ENCODE data around the gene TGFB2. TPM values are rescaled to one million over a fixed set of nuclear protein-coding genes. Genes with fewer than 3 reads are reported as not detected.

The TGFB2 gene
- total RNA-seq, 1 experiment from 2014 or later = 2.5 TPM

GRCh38 chr1:218324226-218324580 is 20.9 kb upstream of the TGFB2 start:
- H3K36me3 Mint-ChIP-seq = peaks cover 25% of the 10 kb centered on the region
- CTCF ChIA-PET = no interaction called here
- TF ChIP-seq OVOL2 (CRISPR knock-in tag; IDR thresholded peaks at IDR 0.05; ENCODE audit: borderline replicate concordance) = no peak
- TF ChIP-seq SMAD3 (CRISPR knock-in tag; IDR thresholded peaks at IDR 0.05; ENCODE audit: borderline replicate concordance) = no peak
- TF ChIP-seq ZNF423 (CRISPR knock-in tag; IDR thresholded peaks at IDR 0.05) = no peak
- TF ChIP-seq ZNF219 (CRISPR knock-in tag; IDR thresholded peaks at IDR 0.05; ENCODE audit: borderline replicate concordance) = no peak
- TF ChIP-seq PRDM15 (CRISPR knock-in tag; IDR thresholded peaks at IDR 0.05) = no peak; the same call in 1 of the 2 replicates
- peaks cover 2% of the 10 kb centered on the region; the same call in 1 of the 2 replicates for H3K9me3 Mint-ChIP-seq
- no peak for DNase-seq (ENCODE audit: low spot score)
- no peak overlapping the region for H3K4me3 Mint-ChIP-seq
- no peak for ATAC-seq
- POLR2A ChIA-PET = no interaction called here
- no peaks in the 10 kb centered on the region for H3K4me1 Mint-ChIP-seq
- no peaks in the 10 kb centered on the region for H3K27me3 Mint-ChIP-seq (ENCODE audit: low read depth)
- no peak overlapping the region; the same call in 1 of the 2 replicates for H3K27ac Mint-ChIP-seq

DNA sequence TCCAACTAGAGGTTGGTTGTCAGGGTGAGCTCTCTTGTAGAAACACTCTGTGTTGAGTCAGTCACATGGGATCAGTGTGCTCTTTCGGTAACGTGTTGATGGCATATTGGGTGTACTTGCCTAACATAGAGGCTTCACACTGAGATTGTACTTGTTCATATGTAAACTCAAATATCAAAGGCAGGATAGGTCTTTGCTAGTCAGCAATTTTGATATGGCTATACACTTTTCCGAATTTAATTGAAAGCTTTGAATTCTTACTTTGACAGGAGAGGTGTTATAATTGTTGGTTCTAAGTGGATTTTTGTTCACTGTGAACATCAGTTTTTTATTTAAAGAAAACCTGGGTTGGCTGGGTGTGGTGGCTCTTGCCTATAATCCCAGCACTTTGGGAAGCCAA is 16.4 kb upstream of the TGFB2 start:
- ATAC-seq = no peak
- no peaks in the 10 kb centered on the region for H3K4me1 Mint-ChIP-seq
- no peak for DNase-seq (ENCODE audit: low spot score)
- ChIA-PET POLR2A (no interaction called here), CTCF (interaction anchor here (0.6 to 2.3 kb wide), 6 partner anchors 10 to 738 kb away, joined by 3 to 7 read pairs (median 4); no protein-coding TSS in a partner anchor)
- H3K4me3 Mint-ChIP-seq = no peak overlapping the region
- H3K9me3 Mint-ChIP-seq = no peaks in the 10 kb centered on the region
- peaks cover 28% of the 10 kb centered on the region for H3K36me3 Mint-ChIP-seq
- no peaks in the 10 kb centered on the region for H3K27me3 Mint-ChIP-seq (ENCODE audit: low read depth)
- peak overlapping the region; percentile 51; the same call in 1 of the 2 replicates for H3K27ac Mint-ChIP-seq
- TF ChIP-seq, protein P1, sequence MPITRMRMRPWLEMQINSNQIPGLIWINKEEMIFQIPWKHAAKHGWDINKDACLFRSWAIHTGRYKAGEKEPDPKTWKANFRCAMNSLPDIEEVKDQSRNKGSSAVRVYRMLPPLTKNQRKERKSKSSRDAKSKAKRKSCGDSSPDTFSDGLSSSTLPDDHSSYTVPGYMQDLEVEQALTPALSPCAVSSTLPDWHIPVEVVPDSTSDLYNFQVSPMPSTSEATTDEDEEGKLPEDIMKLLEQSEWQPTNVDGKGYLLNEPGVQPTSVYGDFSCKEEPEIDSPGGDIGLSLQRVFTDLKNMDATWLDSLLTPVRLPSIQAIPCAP (CRISPR knock-in tag; IDR thresholded peaks at IDR 0.05) = no peak
- TF ChIP-seq, protein P2, sequence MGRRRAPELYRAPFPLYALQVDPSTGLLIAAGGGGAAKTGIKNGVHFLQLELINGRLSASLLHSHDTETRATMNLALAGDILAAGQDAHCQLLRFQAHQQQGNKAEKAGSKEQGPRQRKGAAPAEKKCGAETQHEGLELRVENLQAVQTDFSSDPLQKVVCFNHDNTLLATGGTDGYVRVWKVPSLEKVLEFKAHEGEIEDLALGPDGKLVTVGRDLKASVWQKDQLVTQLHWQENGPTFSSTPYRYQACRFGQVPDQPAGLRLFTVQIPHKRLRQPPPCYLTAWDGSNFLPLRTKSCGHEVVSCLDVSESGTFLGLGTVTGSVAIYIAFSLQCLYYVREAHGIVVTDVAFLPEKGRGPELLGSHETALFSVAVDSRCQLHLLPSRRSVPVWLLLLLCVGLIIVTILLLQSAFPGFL (CRISPR knock-in tag; IDR thresholded peaks at IDR 0.05; ENCODE audit: borderline replicate concordance) = no peak
- TF ChIP-seq ZNF317 (CRISPR knock-in tag; IDR thresholded peaks at IDR 0.05; ENCODE audit: borderline replicate concordance, low read depth) = no peak
- no peak for TF ChIP-seq SP1 (CRISPR knock-in tag; conservative IDR thresholded peaks at IDR 0.05)
- TF ChIP-seq HMGA2 (CRISPR knock-in tag; IDR thresholded peaks at IDR 0.05) = no peak
- TF ChIP-seq NFYB (CRISPR knock-in tag; conservative IDR thresholded peaks at IDR 0.05; ENCODE audit: low read depth) = no peak
- TF ChIP-seq ZNF532 (CRISPR knock-in tag; IDR thresholded peaks at IDR 0.05; ENCODE audit: borderline replicate concordance) = no peak
- no peak for TF ChIP-seq FOXJ3 (CRISPR knock-in tag; IDR thresholded peaks at IDR 0.05; ENCODE audit: borderline replicate concordance)
- TF ChIP-seq NFE2L1 (CRISPR knock-in tag; IDR thresholded peaks at IDR 0.05) = no peak
- no peak for TF ChIP-seq ETV6 (CRISPR knock-in tag; IDR thresholded peaks at IDR 0.05)
- no peak for TF ChIP-seq ZMAT4 (CRISPR knock-in tag; IDR thresholded peaks at IDR 0.05)
- no peak for TF ChIP-seq PRDM15 (CRISPR knock-in tag; IDR thresholded peaks at IDR 0.05)
- no peak for TF ChIP-seq ZNF232 (CRISPR knock-in tag; IDR thresholded peaks at IDR 0.05)
- no peak for TF ChIP-seq ZNF263 (CRISPR knock-in tag; IDR thresholded peaks at IDR 0.05; ENCODE audit: low read depth)
- no peak for TF ChIP-seq MYBL2 (CRISPR knock-in tag; IDR thresholded peaks at IDR 0.05)
- TF ChIP-seq CBFB (CRISPR knock-in tag; IDR thresholded peaks at IDR 0.05; ENCODE audit: low read depth) = no peak
- no peak for TF ChIP-seq MLX (CRISPR knock-in tag; IDR thresholded peaks at IDR 0.05)

Data from WTC11 (cell line).